Measurements from ENCODE around the gene CLHC1.

The CLHC1 gene

DNA sequence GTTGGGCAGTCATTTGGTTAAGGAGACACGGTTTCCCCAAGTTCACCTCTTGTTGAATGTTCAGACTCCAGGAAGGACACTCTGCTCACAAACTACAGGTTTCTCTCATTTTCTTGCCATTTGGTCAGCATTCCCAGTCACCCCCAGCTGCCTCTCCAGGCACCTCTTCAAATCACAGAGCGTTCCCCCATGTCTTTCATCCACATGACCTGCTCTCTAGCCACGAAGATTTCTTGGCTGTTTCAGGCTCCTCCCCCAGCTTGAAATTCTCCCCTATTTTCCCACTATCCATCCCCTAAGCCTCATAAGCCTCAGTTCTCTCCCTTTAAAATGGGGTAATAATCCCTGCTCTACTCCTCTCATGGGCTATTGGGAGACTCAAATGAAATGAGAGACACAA, 92.8 kb downstream of the CLHC1 start:
- H3K4me3 ChIP-seq (ENCODE audit: low read depth, low read length): no peak overlapping the region
- TF ChIP-seq, protein P1, sequence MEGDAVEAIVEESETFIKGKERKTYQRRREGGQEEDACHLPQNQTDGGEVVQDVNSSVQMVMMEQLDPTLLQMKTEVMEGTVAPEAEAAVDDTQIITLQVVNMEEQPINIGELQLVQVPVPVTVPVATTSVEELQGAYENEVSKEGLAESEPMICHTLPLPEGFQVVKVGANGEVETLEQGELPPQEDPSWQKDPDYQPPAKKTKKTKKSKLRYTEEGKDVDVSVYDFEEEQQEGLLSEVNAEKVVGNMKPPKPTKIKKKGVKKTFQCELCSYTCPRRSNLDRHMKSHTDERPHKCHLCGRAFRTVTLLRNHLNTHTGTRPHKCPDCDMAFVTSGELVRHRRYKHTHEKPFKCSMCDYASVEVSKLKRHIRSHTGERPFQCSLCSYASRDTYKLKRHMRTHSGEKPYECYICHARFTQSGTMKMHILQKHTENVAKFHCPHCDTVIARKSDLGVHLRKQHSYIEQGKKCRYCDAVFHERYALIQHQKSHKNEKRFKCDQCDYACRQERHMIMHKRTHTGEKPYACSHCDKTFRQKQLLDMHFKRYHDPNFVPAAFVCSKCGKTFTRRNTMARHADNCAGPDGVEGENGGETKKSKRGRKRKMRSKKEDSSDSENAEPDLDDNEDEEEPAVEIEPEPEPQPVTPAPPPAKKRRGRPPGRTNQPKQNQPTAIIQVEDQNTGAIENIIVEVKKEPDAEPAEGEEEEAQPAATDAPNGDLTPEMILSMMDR (IDR thresholded peaks at IDR 0.05; ENCODE audit: low read depth, low read length, missing control alignments): no peak
- in situ Hi-C loops (cut with HindIII; ENCODE audit: low sequenced_read_pairs): no loop called here
- DNase-seq (ENCODE audit: low read depth): no peak

DNA sequence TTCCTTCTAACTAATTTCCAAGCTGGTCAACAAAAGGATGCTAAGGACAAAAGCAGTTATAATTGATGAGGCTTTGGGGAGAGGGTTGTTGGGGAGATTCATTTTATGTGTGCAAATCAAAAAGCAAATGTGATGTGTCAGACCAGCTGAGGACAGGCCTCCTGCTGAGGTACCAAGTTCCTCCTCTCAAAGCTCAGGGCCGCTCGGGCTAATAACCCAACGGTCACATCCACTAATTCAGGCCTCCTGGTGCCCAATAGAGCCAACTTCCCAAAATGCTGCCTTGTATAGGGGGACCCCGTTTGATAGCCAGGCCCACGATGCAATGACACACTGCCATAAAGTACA, 93.2 kb downstream of the CLHC1 start:
- TF ChIP-seq, protein P1 (IDR thresholded peaks at IDR 0.05; ENCODE audit: low read depth, low read length, missing control alignments): no peak
- H3K4me3 ChIP-seq (ENCODE audit: low read depth, low read length): no peak overlapping the region
- in situ Hi-C loops (cut with HindIII; ENCODE audit: low sequenced_read_pairs): no loop called here
- DNase-seq (ENCODE audit: low read depth): no peak

DNA sequence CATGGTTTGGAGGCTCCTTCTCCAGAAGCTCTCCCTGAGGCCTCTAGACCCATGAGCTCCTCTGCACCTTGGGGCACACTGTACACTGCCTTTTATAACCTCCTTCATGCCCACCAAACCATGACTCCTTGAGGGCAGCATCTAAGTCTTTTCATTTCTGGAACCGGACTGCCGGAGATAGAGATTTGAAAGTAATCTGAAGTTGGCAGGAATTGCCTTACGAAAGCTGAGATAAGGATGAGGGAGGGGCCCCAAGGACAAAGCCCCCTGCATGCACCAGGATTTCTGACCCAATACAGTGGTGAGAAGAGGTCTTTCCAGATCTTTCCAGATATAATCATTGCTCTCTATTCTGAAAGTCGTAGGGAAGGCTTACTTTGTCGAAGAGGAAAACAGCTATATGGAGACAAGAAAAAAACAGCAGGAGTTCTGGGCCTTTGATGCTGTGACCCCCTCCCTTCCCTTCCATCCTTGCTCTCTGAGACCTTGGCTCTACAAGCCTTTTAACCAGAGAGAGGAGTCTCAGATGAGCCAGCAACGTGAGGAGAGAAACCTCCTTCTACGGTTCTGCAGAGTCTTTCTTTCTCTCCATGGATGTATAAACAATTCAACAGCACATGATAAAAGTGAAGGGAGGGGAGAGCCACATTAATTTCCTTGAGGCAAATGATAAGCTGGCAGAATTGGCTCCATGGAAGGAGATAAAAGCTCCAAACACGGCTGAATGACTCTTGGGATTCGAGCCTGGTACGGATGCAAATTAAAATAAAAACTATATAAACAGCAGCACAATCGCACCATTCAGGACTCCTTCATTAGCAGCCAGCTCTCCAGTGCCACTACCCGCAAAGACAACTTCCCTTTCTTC, 93.8 kb downstream of the CLHC1 start:
- in situ Hi-C loops (cut with HindIII; ENCODE audit: low sequenced_read_pairs): no loop called here
- H3K4me3 ChIP-seq (ENCODE audit: low read depth, low read length): no peak overlapping the region
- no peak for DNase-seq (ENCODE audit: low read depth)
- TF ChIP-seq, protein P1 (IDR thresholded peaks at IDR 0.05; ENCODE audit: low read depth, low read length, missing control alignments): no peak

DNA sequence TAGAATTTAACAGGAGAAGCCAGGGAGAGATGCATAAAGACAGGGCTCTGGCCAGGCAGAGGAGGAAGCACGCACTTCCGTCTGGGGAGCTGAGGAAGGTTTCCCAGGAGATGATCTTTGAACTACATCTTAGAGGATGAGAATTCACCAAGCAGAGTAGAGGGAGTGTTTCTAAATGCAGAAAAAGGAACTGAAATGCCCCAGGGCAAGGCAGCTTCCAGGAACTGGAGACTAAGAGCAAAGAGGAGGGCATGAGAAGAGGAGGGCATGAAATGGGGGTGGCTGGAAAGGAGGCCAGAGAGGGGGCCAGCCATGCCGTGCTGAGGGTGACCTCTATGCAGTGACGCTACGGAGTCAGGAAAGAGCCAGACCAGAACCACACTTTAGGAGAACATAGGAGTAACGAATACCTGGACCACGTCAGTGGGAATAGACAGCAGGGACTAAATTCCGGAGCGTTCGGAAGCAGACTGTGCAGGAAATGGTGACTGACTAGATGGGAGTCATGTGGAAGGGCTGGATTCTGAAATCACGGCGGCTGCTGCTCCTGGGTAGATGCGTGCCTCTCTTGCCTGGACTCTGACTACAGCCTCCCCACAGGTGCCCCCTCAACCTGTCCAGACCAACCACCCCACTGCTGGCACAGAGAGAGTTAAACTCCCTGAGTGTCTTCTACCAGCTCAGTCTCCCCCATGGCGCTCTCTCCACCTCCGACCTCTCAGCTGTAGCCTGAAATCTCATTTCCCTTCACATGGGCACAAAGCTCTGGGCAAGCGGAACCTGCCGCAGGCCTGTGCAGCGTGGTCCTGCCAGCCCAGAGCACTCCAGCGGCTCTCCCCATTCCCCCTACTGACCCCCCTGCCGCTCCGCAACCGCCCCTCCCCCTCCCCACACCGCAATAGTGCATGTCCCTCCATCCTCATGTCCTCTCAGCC, 94.8 kb downstream of the CLHC1 start:
- no peak for DNase-seq (ENCODE audit: low read depth)
- TF ChIP-seq, protein P1 (IDR thresholded peaks at IDR 0.05; ENCODE audit: low read depth, low read length, missing control alignments): no peak
- in situ Hi-C loops (cut with HindIII; ENCODE audit: low sequenced_read_pairs): no loop called here
- no peak overlapping the region for H3K4me3 ChIP-seq (ENCODE audit: low read depth, low read length)

DNA sequence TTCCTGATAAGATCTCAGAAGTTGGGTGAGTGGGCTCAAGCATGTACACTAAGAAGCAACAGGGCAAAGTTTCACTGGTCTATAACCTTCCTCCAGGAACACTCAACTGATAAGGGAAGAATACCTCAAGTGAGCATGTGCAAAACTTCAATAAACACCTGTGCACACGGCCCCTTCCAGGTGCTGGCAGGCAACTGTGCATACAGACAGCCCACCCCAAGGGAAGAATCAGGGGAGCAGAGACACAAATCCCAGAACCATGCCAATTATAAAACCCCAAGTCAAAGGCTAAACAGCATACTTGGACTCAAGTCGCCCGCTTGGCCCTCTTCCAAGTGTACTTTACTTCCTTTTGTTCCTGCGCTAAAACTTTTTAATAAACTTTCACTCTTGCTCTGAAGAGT, 96.0 kb downstream of the CLHC1 start:
- TF ChIP-seq, protein P1 (IDR thresholded peaks at IDR 0.05; ENCODE audit: low read depth, low read length, missing control alignments): no peak
- DNase-seq (ENCODE audit: low read depth): no peak
- no peak overlapping the region for H3K4me3 ChIP-seq (ENCODE audit: low read depth, low read length)
- in situ Hi-C loops (cut with HindIII; ENCODE audit: low sequenced_read_pairs): no loop called here

DNA sequence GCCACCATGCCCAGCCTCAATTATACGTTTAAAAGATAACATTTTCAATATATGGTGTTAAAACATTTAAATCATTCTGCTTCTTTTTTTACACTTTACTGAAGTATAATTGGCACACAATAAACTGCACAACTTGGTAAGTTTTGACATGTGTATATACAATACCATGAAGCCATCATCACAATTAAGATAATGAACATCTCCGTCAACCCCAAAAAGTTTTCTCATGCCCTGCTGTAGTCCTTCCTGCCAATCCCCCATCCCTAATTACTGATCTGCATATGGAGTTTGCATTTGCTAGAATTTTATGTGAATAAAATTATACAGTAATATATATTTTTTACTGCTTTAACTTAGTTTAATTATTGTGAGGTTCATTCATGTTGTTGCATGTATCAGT, 96.6 kb downstream of the CLHC1 start:
- no peak overlapping the region for H3K4me3 ChIP-seq (ENCODE audit: low read depth, low read length)
- DNase-seq (ENCODE audit: low read depth): no peak
- TF ChIP-seq, protein P1 (IDR thresholded peaks at IDR 0.05; ENCODE audit: low read depth, low read length, missing control alignments): no peak
- in situ Hi-C loops (cut with HindIII; ENCODE audit: low sequenced_read_pairs): no loop called here
